Measurements from ENCODE around the gene FIBCD1. TPM values are rescaled to one million over a fixed set of nuclear protein-coding genes. Genes with fewer than 3 reads are reported as not detected.

The FIBCD1 gene
- total RNA-seq, 1 donor, result 0.27 TPM

GRCh38 chr9:130927995-130928900 lies 10.8 kb downstream of the FIBCD1 start:
- no peak for TF ChIP-seq CTCF (IDR thresholded peaks at IDR 0.05; ENCODE audit: insufficient read depth, low read length)
- peak; percentile 53 for DNase-seq (ENCODE audit: low read depth)
- H3K4me3 ChIP-seq (ENCODE audit: low read depth, low read length), result no peak overlapping the region

GRCh38 chr9:130927338-130927737 lies 11.7 kb downstream of the FIBCD1 start:
- TF ChIP-seq CTCF (IDR thresholded peaks at IDR 0.05; ENCODE audit: insufficient read depth, low read length), result no peak
- no peak for DNase-seq (ENCODE audit: low read depth)
- H3K4me3 ChIP-seq (ENCODE audit: low read depth, low read length), result no peak overlapping the region

GRCh38 chr9:130925050-130925678 lies 13.9 kb downstream of the FIBCD1 start:
- DNase-seq (ENCODE audit: low read depth), result no peak
- H3K4me3 ChIP-seq (ENCODE audit: low read depth, low read length), result no peak overlapping the region
- no peak for TF ChIP-seq CTCF (IDR thresholded peaks at IDR 0.05; ENCODE audit: insufficient read depth, low read length)

- DNase-seq (ENCODE audit: low read depth), result no peak
- TF ChIP-seq CTCF (IDR thresholded peaks at IDR 0.05; ENCODE audit: insufficient read depth, low read length), result no peak
- no peak overlapping the region for H3K4me3 ChIP-seq (ENCODE audit: low read depth, low read length)
Measured at GRCh38 chr9:130924448-130924788, 14.6 kb downstream of the FIBCD1 start.

DNA sequence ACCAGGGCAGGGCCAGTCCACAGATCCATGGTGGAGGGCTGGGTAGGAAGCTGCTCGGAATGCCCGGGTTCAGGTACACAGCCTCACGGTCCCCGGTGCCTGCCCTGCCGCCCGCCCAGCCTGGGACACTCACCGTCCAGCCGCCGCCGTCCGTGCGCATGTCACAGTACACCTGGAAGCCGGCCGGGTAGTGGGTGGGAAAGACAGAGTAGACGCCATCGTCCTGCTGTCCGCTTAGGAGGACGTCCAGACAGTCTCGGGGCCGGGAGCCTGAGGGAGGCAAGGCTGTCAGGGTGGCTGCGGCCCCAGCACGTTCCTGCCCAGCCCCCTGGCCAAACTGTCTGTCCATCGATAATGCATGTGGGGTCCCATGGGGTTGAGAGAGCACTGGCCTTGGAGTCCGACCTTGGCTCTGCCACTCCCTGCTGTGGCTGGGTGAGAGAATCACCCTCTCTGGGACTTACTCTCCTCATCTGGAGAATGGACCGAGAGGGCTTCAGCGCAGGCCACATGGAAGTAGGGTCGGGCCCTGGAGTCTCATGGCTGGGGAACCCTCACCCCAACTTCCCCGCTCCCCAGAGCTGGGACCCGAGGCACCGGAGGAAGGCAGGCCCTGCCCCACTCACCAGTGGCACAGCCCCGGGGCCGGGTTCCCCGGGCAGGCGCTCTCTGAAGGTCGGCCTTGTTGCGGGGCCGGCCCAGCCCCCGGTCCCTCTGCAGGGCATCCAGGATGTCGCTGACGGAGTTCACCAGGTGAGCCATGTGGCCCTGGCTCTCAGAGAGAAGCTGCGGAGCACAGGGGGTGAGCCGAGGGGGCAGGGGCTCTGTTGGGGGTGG lies 15.2 kb downstream of the FIBCD1 start:
- no peak for DNase-seq (ENCODE audit: low read depth)
- no peak overlapping the region for H3K4me3 ChIP-seq (ENCODE audit: low read depth, low read length)
- TF ChIP-seq CTCF (IDR thresholded peaks at IDR 0.05; ENCODE audit: insufficient read depth, low read length), result no peak

GRCh38 chr9:130922893-130923610 lies 16.0 kb downstream of the FIBCD1 start:
- DNase-seq (ENCODE audit: low read depth), result no peak
- TF ChIP-seq CTCF (IDR thresholded peaks at IDR 0.05; ENCODE audit: insufficient read depth, low read length), result no peak
- H3K4me3 ChIP-seq (ENCODE audit: low read depth, low read length), result no peak overlapping the region
